Fibroblast of the aortic adventitia (primary cell): ENCODE results near the gene UPK3A. TPM values are rescaled to one million over a fixed set of nuclear protein-coding genes. Genes with fewer than 3 reads are reported as not detected.
"Not testable (repeated sequence)": the region's sequence is repeated elsewhere in the genome, so short reads cannot be mapped to it uniquely, and the experiment has no call there.

Experiments used
- DNase-seq: peaks from one replicate; pipeline ENCODE4 v3.0.0-alpha.2; 2010; ENCODE audit warnings: low read depth
- H3K4me3 ChIP-seq: 2 replicates; pipeline ENCODE4 v1.5.1; 2011; ENCODE audit warnings: low read depth, mild to moderate bottlenecking, control low read depth, low read length, moderate library complexity
- total RNA-seq: library from RNA; depleted of rRNA; stranded (reverse); fragments of >200 nt; gene quantifications from 2 replicates; pipeline ENCODE4 v1.2.3, GENCODE V29; 2012; ENCODE audit warnings: low replicate concordance
- TF ChIP-seq, protein P1 (sequence below): IDR thresholded peaks from 2 replicates; pipeline ENCODE4 v1.5.1; 2011; ENCODE audit warnings: mild to moderate bottlenecking, low read length, control low read depth, inconsistent platforms; ENCODE audit not compliant: insufficient read depth

The UPK3A gene
- total RNA-seq, 1 donor, result not detected

GRCh38 chr22:45286854-45287551 is 2.3 kb downstream of the UPK3A start:
- TF ChIP-seq, protein P1, sequence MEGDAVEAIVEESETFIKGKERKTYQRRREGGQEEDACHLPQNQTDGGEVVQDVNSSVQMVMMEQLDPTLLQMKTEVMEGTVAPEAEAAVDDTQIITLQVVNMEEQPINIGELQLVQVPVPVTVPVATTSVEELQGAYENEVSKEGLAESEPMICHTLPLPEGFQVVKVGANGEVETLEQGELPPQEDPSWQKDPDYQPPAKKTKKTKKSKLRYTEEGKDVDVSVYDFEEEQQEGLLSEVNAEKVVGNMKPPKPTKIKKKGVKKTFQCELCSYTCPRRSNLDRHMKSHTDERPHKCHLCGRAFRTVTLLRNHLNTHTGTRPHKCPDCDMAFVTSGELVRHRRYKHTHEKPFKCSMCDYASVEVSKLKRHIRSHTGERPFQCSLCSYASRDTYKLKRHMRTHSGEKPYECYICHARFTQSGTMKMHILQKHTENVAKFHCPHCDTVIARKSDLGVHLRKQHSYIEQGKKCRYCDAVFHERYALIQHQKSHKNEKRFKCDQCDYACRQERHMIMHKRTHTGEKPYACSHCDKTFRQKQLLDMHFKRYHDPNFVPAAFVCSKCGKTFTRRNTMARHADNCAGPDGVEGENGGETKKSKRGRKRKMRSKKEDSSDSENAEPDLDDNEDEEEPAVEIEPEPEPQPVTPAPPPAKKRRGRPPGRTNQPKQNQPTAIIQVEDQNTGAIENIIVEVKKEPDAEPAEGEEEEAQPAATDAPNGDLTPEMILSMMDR, result no peak
- no peak overlapping the region for H3K4me3 ChIP-seq
- DNase-seq, result no peak

DNA sequence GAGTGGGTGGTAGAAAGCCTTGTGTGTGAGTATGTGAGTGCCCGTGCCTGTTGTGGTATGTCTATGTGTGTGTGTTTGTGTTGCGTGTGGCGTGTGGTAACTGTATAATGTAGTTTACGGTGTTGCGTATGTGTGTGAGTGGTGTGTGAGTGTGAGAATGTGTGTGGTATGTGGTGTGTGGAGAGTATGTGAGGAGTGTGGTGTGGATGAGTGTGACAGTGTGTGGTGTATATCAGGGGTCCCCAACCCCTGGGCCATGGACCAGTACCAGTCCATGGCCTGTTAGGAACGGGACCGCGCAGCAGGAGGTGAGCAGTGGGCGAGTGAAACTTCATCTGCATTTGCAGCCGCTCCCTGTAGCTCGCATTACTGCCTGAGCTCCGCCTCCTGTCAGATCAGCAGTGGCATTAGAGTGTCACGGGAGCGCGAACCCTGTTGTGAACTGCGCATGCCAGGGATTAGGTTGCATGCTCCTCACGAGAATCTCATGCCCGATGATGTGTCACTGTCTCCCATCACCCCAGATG is 5.7 kb downstream of the UPK3A start:
- TF ChIP-seq, protein P1, result no peak
- H3K4me3 ChIP-seq, result no peak overlapping the region
- no peak for DNase-seq

GRCh38 chr22:45291061-45291930 is 6.5 kb downstream of the UPK3A start:
- no peak for DNase-seq
- H3K4me3 ChIP-seq, result no peak overlapping the region
- TF ChIP-seq, protein P1, result no peak

DNA sequence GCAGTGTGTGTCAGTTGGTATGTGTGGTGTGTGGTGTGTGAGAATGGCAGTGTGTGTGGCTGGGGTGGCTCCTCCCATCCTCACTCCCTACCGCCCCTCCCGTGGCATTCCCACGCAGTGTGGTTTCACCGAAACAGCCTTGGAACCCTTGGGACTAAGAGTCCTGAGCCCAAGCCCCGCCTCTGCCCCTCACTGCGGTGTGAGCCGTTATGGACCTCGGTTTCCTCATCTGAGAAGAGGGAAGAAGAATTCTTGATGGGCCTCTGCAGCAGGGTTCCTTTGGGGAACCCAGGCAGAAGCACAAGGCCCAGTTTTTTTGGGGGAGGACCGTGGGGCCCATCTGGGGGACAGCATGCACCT is 7.2 kb downstream of the UPK3A start:
- TF ChIP-seq, protein P1, result no peak
- H3K4me3 ChIP-seq, result no peak overlapping the region
- DNase-seq, result no peak

DNA sequence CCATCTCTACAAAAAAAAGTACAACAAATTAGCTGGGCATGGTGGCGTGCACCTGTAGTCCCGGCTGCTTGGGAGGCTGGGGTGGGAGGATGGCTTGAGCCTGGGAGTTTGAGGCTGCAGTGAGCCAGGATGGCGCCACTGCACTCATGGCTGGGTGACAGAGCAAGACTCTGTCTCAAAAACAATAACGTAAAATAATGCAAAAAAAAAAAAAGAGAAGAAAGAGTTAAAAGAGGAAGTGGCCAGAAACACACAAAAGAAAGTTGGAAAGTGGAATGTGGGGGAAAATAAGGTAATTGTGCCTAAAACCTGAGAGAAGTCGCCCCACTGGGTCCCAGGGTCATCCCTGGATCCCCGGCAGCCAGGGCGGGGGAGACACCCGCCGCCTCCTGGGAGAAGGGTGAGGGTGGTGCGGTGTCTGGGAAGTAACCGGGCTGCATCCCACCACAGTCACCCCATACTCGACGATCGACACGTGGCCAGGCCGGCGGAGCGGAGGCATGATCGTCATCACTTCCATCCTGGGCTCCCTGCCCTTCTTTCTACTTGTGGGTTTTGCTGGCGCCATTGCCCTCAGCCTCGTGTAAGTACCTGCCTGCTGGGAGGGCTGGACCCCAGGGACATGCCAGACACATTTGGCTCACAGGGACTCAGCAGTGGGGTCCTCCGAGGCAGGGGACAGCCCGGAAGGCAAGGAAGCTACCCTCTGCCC is 8.1 kb downstream of the UPK3A start:
- TF ChIP-seq, protein P1, result no peak
- no peak for DNase-seq
- no peak overlapping the region for H3K4me3 ChIP-seq

GRCh38 chr22:45294030-45294429 is 9.3 kb downstream of the UPK3A start:
- TF ChIP-seq, protein P1, result no peak
- no peak overlapping the region for H3K4me3 ChIP-seq
- DNase-seq, result no peak

GRCh38 chr22:45295004-45295403 is 10.3 kb downstream of the UPK3A start:
- H3K4me3 ChIP-seq, DNase-seq: not testable (repeated sequence)
